Measurements from ENCODE around the gene CTBP2. TPM values are rescaled to one million over a fixed set of nuclear protein-coding genes. Genes with fewer than 3 reads are reported as not detected.

CTBP2 gene
- total RNA-seq, 1 experiment from 2014 or later = 78.7 TPM

DNA sequence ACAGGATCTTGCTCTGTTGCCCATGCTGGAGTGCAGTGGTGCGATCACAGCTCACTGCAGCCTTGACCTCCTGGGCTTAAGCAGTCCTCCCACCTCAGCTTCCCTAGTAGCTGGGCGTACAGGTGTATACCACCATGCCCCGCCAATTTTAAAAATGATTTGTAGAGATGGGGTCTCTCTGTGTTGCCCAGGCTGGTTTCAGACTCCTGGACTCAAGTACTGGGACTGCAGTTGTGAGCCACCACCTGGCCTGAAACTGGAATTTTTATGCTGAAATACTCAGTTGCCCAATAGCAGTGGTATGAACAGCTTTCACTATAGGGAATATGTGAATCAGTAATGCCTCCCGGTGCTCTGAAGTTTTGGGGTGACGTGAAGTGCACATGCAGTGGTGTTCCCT lies 210.8 kb downstream of the CTBP2 start:
- DNase-seq = no peak
- CTCF ChIA-PET = no interaction called here
- Mint-ChIP-seq H3K9me3 (ENCODE audit: low read depth, unreplicated experiment) (no peaks in the 10 kb centered on the region), H3K4me1 (ENCODE audit: low read depth, unreplicated experiment) (peaks cover 16% of the 10 kb centered on the region), H3K36me3 (ENCODE audit: insufficient read depth, unreplicated experiment) (no peaks in the 10 kb centered on the region), H3K4me3 (ENCODE audit: low read depth, unreplicated experiment) (no peak overlapping the region), H3K27ac (ENCODE audit: unreplicated experiment) (no peak overlapping the region), H3K27me3 (ENCODE audit: unreplicated experiment) (no peaks in the 10 kb centered on the region)
- TF ChIP-seq, protein P1, sequence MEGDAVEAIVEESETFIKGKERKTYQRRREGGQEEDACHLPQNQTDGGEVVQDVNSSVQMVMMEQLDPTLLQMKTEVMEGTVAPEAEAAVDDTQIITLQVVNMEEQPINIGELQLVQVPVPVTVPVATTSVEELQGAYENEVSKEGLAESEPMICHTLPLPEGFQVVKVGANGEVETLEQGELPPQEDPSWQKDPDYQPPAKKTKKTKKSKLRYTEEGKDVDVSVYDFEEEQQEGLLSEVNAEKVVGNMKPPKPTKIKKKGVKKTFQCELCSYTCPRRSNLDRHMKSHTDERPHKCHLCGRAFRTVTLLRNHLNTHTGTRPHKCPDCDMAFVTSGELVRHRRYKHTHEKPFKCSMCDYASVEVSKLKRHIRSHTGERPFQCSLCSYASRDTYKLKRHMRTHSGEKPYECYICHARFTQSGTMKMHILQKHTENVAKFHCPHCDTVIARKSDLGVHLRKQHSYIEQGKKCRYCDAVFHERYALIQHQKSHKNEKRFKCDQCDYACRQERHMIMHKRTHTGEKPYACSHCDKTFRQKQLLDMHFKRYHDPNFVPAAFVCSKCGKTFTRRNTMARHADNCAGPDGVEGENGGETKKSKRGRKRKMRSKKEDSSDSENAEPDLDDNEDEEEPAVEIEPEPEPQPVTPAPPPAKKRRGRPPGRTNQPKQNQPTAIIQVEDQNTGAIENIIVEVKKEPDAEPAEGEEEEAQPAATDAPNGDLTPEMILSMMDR (IDR thresholded peaks at IDR 0.05; ENCODE audit: unreplicated experiment) = no peak
- intact Hi-C loops (cut with micrococcal nuclease; ENCODE audit: unreplicated experiment) = no loop called here
- BruUV-seq (replicated peaks) = no TSS peak

DNA sequence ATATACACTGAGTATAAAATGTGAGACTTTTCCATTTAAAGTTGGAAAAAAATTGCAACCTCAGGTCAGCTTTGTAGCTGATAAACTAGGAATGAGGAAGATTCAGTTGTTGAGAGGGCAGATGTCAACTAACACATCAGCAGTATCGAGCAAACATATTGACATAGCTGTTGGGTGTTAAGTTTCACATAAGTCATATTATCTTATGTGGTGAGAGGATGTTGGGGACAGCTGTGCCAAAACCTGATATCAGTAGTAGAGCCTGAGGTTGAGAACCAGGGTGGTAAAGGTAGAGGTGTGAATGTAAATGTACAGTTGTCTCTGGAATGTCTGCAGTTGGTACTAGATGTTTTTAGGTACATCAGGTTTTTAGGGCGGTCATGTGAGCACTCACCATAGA lies 213.4 kb downstream of the CTBP2 start:
- DNase-seq = no peak
- intact Hi-C loops (cut with micrococcal nuclease; ENCODE audit: unreplicated experiment) = no loop called here
- BruUV-seq (replicated peaks) = no TSS peak
- H3K9me3 Mint-ChIP-seq (ENCODE audit: low read depth, unreplicated experiment) = no peaks in the 10 kb centered on the region
- no peak overlapping the region for H3K27ac Mint-ChIP-seq (ENCODE audit: unreplicated experiment)
- TF ChIP-seq, protein P1 (IDR thresholded peaks at IDR 0.05; ENCODE audit: unreplicated experiment) = no peak
- no peak overlapping the region for H3K4me3 Mint-ChIP-seq (ENCODE audit: low read depth, unreplicated experiment)
- H3K27me3 Mint-ChIP-seq (ENCODE audit: unreplicated experiment) = no peaks in the 10 kb centered on the region
- H3K4me1 Mint-ChIP-seq (ENCODE audit: low read depth, unreplicated experiment) = peaks cover 22% of the 10 kb centered on the region
- H3K36me3 Mint-ChIP-seq (ENCODE audit: insufficient read depth, unreplicated experiment) = peaks cover 9% of the 10 kb centered on the region
- CTCF ChIA-PET = no interaction called here

DNA sequence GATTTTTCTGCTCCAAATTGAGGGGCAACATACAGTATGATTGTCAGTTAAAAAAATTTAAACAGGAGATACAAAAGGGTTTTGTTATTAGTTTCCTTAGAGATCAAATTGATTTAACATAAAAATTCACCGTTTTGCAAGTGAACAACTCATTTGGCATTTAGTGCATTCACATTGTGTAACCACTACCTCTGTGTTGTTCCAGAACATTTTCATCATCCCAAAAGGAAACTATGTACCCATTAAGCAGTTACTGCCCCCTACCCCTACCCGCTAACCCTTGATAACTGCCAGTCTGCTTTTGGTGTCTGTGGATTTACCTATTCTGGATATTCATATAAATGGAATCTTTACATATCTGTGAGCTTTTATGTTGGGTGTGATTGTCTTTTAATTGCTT lies 215.4 kb downstream of the CTBP2 start:
- H3K4me3 Mint-ChIP-seq (ENCODE audit: low read depth, unreplicated experiment) = no peak overlapping the region
- H3K4me1 Mint-ChIP-seq (ENCODE audit: low read depth, unreplicated experiment) = peaks cover 22% of the 10 kb centered on the region
- no peak for DNase-seq
- H3K27me3 Mint-ChIP-seq (ENCODE audit: unreplicated experiment) = no peaks in the 10 kb centered on the region
- CTCF ChIA-PET = interaction anchor here (0.7 kb wide), 1 partner anchor 103 kb away, joined by 4 read pairs; no protein-coding TSS in a partner anchor
- H3K27ac Mint-ChIP-seq (ENCODE audit: unreplicated experiment) = no peak overlapping the region
- no TSS peak for BruUV-seq (replicated peaks)
- TF ChIP-seq, protein P1 (IDR thresholded peaks at IDR 0.05; ENCODE audit: unreplicated experiment) = no peak
- intact Hi-C loops (cut with micrococcal nuclease; ENCODE audit: unreplicated experiment) = no loop called here
- no peaks in the 10 kb centered on the region for H3K9me3 Mint-ChIP-seq (ENCODE audit: low read depth, unreplicated experiment)
- H3K36me3 Mint-ChIP-seq (ENCODE audit: insufficient read depth, unreplicated experiment) = peaks cover 9% of the 10 kb centered on the region

DNA sequence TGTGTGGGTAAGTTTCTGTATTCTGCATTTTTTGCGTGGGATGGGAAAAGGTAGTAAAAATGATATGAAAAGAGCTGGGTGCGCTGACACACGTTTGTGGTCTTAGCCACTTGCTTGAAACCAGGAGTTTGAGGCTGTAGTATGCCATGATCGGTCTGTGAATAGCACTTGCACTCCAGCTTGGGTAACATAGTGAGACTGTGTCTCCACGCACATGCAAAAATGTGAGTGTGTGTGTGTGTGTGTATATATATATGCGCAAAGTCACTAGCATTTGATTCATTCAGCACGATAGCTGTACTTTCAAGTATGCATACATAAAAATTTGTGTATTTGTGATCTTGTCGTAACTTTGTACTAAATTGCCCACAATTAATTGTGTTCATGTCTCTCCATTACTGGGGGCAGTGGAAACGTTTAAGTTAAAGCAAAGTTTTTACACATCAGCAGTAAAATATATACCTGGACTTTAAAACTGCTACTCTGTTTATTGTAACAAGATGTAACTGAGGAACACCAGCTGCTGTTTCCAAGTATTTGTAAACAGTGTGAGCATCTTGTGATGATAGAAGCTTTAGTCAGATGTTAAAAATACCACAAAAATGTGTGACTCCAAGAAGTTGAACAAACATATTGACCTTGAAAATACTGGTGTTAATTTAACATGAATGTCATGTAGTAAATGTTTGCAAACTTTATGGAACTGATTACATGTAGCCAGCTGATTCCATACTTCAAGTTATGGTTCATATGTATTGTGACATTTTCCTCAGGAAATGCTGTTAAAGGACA lies 216.9 kb downstream of the CTBP2 start:
- no peak overlapping the region for H3K4me3 Mint-ChIP-seq (ENCODE audit: low read depth, unreplicated experiment)
- intact Hi-C loops (cut with micrococcal nuclease; ENCODE audit: unreplicated experiment) = no loop called here
- no peaks in the 10 kb centered on the region for H3K9me3 Mint-ChIP-seq (ENCODE audit: low read depth, unreplicated experiment)
- no peak overlapping the region for H3K27ac Mint-ChIP-seq (ENCODE audit: unreplicated experiment)
- CTCF ChIA-PET = no interaction called here
- no peaks in the 10 kb centered on the region for H3K27me3 Mint-ChIP-seq (ENCODE audit: unreplicated experiment)
- H3K36me3 Mint-ChIP-seq (ENCODE audit: insufficient read depth, unreplicated experiment) = peaks cover 9% of the 10 kb centered on the region
- peaks cover 22% of the 10 kb centered on the region for H3K4me1 Mint-ChIP-seq (ENCODE audit: low read depth, unreplicated experiment)
- TF ChIP-seq, protein P1 (IDR thresholded peaks at IDR 0.05; ENCODE audit: unreplicated experiment) = no peak
- no peak for DNase-seq
- no TSS peak for BruUV-seq (replicated peaks)

Measured in Calu3 (cell line).